SK-N-SH (cell line): ENCODE measurements around the gene GANAB. TPM values are rescaled to one million over a fixed set of nuclear protein-coding genes. Genes with fewer than 3 reads are reported as not detected.

Experiments
- CTCF ChIA-PET: fragments of 300-600, 350-600 bp; formaldehyde crosslinking; extraction: SDS; loops from one replicate; lab custom pipeline; 2021; lab: Yijun Ruan, JAX
- POLR2A ChIA-PET: fragments of 350-600 bp; sonication (Branson Sonifier 250); formaldehyde crosslinking; extraction: SDS; loops from one replicate; lab custom pipeline; 2020; ENCODE audit warnings: antibody characterized with exemption, inconsistent platforms; lab: Yijun Ruan, JAX
- DNase-seq: peaks from one replicate; pipeline ENCODE4 v3.0.0; 2012
- H2AFZ ChIP-seq: fragments of 200-600 bp; sonication (generic); 2 replicates; pipeline ENCODE4 v1.8.1; 2016; ENCODE audit warnings: antibody characterized with exemption, mild to moderate bottlenecking, low read depth
- H3F3A ChIP-seq: fragments of 200-600 bp; sonication (generic); replicated peaks from 2 replicates; pipeline ENCODE3; 2016; ENCODE audit warnings: antibody characterized with exemption, mild to moderate bottlenecking; ENCODE audit not compliant: insufficient read depth
- H3K27ac ChIP-seq, 2 experiments: fragments of 200-500 bp in 1 of 2; fragments of 200-600 bp in 1 of 2; sonication (Bioruptor generic) in 1 of 2; sonication (generic), shearing (Covaris generic) in 1 of 2; 2 replicates each; pipeline versions ENCODE4 v1.5.1 to v1.6.1; 2014 to 2016; ENCODE audit warnings: low read depth in 2 of 2, inconsistent platforms in 1 of 2, low read length in 1 of 2, mild to moderate bottlenecking in 1 of 2, mixed read lengths in 1 of 2
- H3K27me3 ChIP-seq: fragments of 200-600 bp; sonication (generic), shearing (Covaris generic); 2 replicates; pipeline ENCODE4 v1.6.1; 2016; ENCODE audit warnings: mixed run types; ENCODE audit not compliant: insufficient read depth
- H3K36me3 ChIP-seq, 2 experiments: fragments of 200-500 bp in 1 of 2; fragments of 200-600 bp in 1 of 2; sonication (Bioruptor generic) in 1 of 2; sonication (generic) in 1 of 2; replicated peaks in 1 of 2; 2 replicates each; pipeline versions ENCODE3 to v1.5.1; 2014 to 2016; ENCODE audit warnings: low read length in 1 of 2, mild to moderate bottlenecking in 1 of 2; ENCODE audit not compliant: insufficient read depth in 2 of 2, control insufficient read depth in 1 of 2
- H3K4me1 ChIP-seq, 2 experiments: fragments of 200-500 bp in 1 of 2; fragments of 200-600 bp in 1 of 2; sonication (Bioruptor generic) in 1 of 2; sonication (generic), shearing (Covaris generic) in 1 of 2; 2 replicates each; pipeline versions ENCODE4 v1.5.1 to v1.6.1; 2014 to 2016; ENCODE audit warnings: low read depth in 1 of 2, low read length in 1 of 2, mixed run types in 1 of 2; ENCODE audit not compliant: insufficient read depth in 2 of 2, control insufficient read depth in 1 of 2
- H3K4me2 ChIP-seq: fragments of 200-600 bp; sonication (generic), shearing (Covaris generic); 2 replicates; pipeline ENCODE4 v1.6.1; 2017; ENCODE audit warnings: mixed run types
- H3K4me3 ChIP-seq, 2 experiments: fragments of 200-500 bp in 1 of 2; fragments of 200-600 bp in 1 of 2; sonication (Bioruptor generic) in 1 of 2; sonication (generic), shearing (Covaris generic) in 1 of 2; 2 replicates each; pipeline versions ENCODE4 v1.5.1 to v1.8.1; 2014 to 2016; ENCODE audit warnings: low read depth in 2 of 2, inconsistent platforms in 1 of 2, low read length in 1 of 2, mild to moderate bottlenecking in 1 of 2, mixed read lengths in 1 of 2, moderate library complexity in 1 of 2
- H3K79me2 ChIP-seq: fragments of 200-600 bp; sonication (generic); 2 replicates; pipeline ENCODE4 v1.8.1; 2017; ENCODE audit warnings: mild to moderate bottlenecking; ENCODE audit not compliant: insufficient read depth
- H3K9ac ChIP-seq: fragments of 200-600 bp; sonication (generic); 2 replicates; pipeline ENCODE4 v1.6.1; 2017; ENCODE audit warnings: mixed run types
- H3K9me2 ChIP-seq: fragments of 200-600 bp; sonication (generic); 2 replicates; pipeline ENCODE4 v1.6.1; 2017; ENCODE audit warnings: mixed run types
- H3K9me3 ChIP-seq: fragments of 200-600 bp; sonication (generic); 2 replicates; pipeline ENCODE4 v1.6.1; 2017; ENCODE audit warnings: mixed run types, mild to moderate bottlenecking, moderate library complexity
- H4K20me1 ChIP-seq: fragments of 200-600 bp; sonication (generic); 2 replicates; pipeline ENCODE4 v1.6.1; 2017; ENCODE audit warnings: mild to moderate bottlenecking, mixed run types; ENCODE audit not compliant: insufficient read depth
- CHD2 ChIP-seq: fragments of 150-350 bp; IDR thresholded peaks from 2 replicates; pipeline ENCODE4 v1.6.1; 2018; ENCODE audit warnings: low read length; ENCODE audit not compliant: partially characterized antibody
- CTCF ChIP-seq: fragments of 200-600 bp; sonication (generic); IDR thresholded peaks from 2 replicates; pipeline ENCODE4 v1.6.1; 2017; ENCODE audit warnings: antibody characterized with exemption, mild to moderate bottlenecking, moderate library complexity
- ELF1 ChIP-seq: IDR thresholded peaks from 2 replicates; pipeline ENCODE4 v1.4.0; 2012
- GABPA ChIP-seq: IDR thresholded peaks from 2 replicates; pipeline ENCODE4 v1.4.0; 2012; ENCODE audit warnings: low read depth, mild to moderate bottlenecking
- IRF3 ChIP-seq: fragments of 150-350 bp; IDR thresholded peaks from 2 replicates; pipeline ENCODE4 v1.6.1; 2016; ENCODE audit warnings: mild to moderate bottlenecking, low read depth, low read length
- JUND ChIP-seq: IDR thresholded peaks from 2 replicates; pipeline ENCODE4 v1.4.0; 2012
- MAX ChIP-seq: IDR thresholded peaks from 2 replicates; pipeline ENCODE4 v1.4.0; 2012; ENCODE audit warnings: low read depth
- MEF2A ChIP-seq: IDR thresholded peaks from 2 replicates; pipeline ENCODE4 v1.4.0; 2012; ENCODE audit warnings: low read depth, borderline replicate concordance
- MXI1 ChIP-seq: IDR thresholded peaks from 2 replicates; pipeline ENCODE4 v1.6.1; 2012; ENCODE audit warnings: mild to moderate bottlenecking, low read depth, low read length, improper control_type of control experiment
- POLR2AphosphoS5 ChIP-seq: IDR thresholded peaks from 2 replicates; pipeline ENCODE4 v1.6.1; 2012; ENCODE audit warnings: low read depth, low read length
- RAD21 ChIP-seq: IDR thresholded peaks from 2 replicates; pipeline ENCODE4 v1.6.1; 2012; ENCODE audit warnings: mild to moderate bottlenecking, low read length
- REST ChIP-seq: IDR thresholded peaks from 2 replicates; pipeline ENCODE4 v1.6.1; 2012; ENCODE audit warnings: mild to moderate bottlenecking, low read depth, low read length, moderate library complexity
- RFX5 ChIP-seq: IDR thresholded peaks from 2 replicates; pipeline ENCODE4 v1.6.1; 2012; ENCODE audit warnings: mild to moderate bottlenecking, improper control_type of control experiment, low read length
- SIN3A ChIP-seq: IDR thresholded peaks from 2 replicates; pipeline ENCODE4 v1.6.1; 2012; ENCODE audit warnings: low read depth, mild to moderate bottlenecking, low read length, moderate library complexity, borderline replicate concordance
- TCF12 ChIP-seq: IDR thresholded peaks from 2 replicates; pipeline ENCODE4 v1.4.0; 2012
- TEAD4 ChIP-seq: IDR thresholded peaks from 2 replicates; pipeline ENCODE4 v1.4.0; 2012; ENCODE audit warnings: mild to moderate bottlenecking, borderline replicate concordance; ENCODE audit not compliant: insufficient read depth
- YY1 ChIP-seq: IDR thresholded peaks from 2 replicates; pipeline ENCODE4 v1.4.0; 2012; ENCODE audit warnings: low read depth, mild to moderate bottlenecking
- WGBS: methylation state at CpG from one replicate; pipeline ENCODE4 v1.1.6; 2017; ENCODE audit warnings: low lambda C conversion rate; 5-methylcytosine and 5-hydroxymethylcytosine counted together
- polyA plus RNA-seq, 3 experiments: library from polyadenylated mRNA; depleted of rRNA; stranded (reverse); fragments of >200 nt; gene quantifications; 2 replicates each; pipeline ENCODE4 v1.2.3, GENCODE V29; 2012

GANAB gene
- polyA plus RNA-seq, 1 of the 3 experiments (the other 2 are of a cell fraction): 275 TPM

GRCh38 chr11:62603072-62603408 lies 43.4 kb downstream of the GANAB start:
- Histone ChIP-seq H3K9ac (no peak overlapping the region), H4K20me1 (no peaks in the 10 kb centered on the region), H3K36me3 (peaks cover 21 to 24% of the 10 kb centered on the region in 2 experiments), H3K9me3 (no peaks in the 10 kb centered on the region), H3K4me3 (no peak overlapping the region), H3K79me2 (peaks cover 35% of the 10 kb centered on the region), H3K27me3 (no peaks in the 10 kb centered on the region), H3K27ac (no peak overlapping the region), H3K4me1 (peaks cover 12 to 23% of the 10 kb centered on the region in 2 experiments; a peak in 3 of 4 replicates), H3K9me2 (no peaks in the 10 kb centered on the region), H3F3A (peaks cover 9% of the 10 kb centered on the region), H3K4me2 (no peak overlapping the region), H2AFZ (no peak overlapping the region)
- TF ChIP-seq POLR2AphosphoS5 (no peak), YY1 (no peak), SIN3A (no peak), MEF2A (no peak), IRF3 (no peak), JUND (no peak), RFX5 (no peak), CHD2 (no peak), ELF1 (no peak), MAX (no peak), MXI1 (no peak), CTCF (no peak), TEAD4 (no peak), GABPA (no peak), TCF12 (no peak), RAD21 (no peak), REST (no peak)
- ChIA-PET CTCF (interaction anchor here (1.9 kb wide), 1 partner anchor 9 kb away, joined by 18 read pairs; the partner anchor contains the start of gene EML3), POLR2A (interaction anchor here (4.2 kb wide), 1 partner anchor 12 kb away, joined by 59 read pairs; the partner anchor contains the start of gene TUT1)
- no peak for DNase-seq
- 97% methylated on average over 5 of the region's 13 CpGs for whole genome bisulfite sequencing
